Measurements from ENCODE around the gene PDE4D. TPM values are rescaled to one million over a fixed set of nuclear protein-coding genes. Genes with fewer than 3 reads are reported as not detected.

Gene PDE4D
- total RNA-seq, 4 donors from 2014 or later, result 15.9 to 66.3 (median 48.7) TPM

DNA sequence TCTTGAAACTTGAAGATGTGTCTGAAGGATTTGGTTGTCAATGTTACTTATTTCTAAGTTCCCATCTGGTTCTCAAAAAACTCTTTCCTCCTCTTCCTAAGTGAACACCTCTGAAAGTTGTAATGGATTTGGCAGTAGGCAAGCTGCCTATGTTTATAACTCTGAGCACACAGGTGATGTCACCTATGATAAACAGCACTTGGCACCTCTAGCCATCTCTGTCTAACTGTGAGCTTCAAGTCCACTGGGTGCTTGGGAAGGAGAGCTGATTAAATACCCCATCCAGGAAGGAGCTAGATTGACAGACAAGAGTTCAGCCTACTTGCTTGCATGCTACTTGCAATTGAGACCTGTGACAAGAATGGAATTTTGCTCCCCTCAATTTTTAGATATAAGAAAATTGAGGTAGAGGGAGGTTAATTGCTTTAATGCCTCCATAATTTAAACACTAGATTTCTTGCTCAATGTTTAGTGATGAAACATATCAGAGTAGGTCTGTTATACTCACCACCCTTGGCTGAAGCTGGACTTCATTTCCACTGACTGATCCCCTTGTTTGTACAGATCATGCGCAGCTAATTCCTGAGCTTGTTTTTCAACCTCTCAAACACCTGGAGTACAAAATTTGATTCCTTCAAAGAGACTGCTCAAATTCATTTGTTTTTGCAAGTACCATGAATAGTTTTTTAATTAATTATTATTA lies 49.9 kb downstream of the PDE4D start:
- no peak for DNase-seq (ENCODE audit: low spot score in 2 of 2)
- Histone ChIP-seq H3K27ac (no peak overlapping the region), H3K9me3 (no peaks in the 10 kb centered on the region), H3K27me3 (no peaks in the 10 kb centered on the region), H3K36me3 (no peaks in the 10 kb centered on the region), H3K4me3 (no peak overlapping the region), H3K4me1 (no peaks in the 10 kb centered on the region)
- TF ChIP-seq EP300 (IDR thresholded peaks at IDR 0.05) (no peak), POLR2A (IDR thresholded peaks at IDR 0.05) (no peak)
- TF ChIP-seq, protein P1, sequence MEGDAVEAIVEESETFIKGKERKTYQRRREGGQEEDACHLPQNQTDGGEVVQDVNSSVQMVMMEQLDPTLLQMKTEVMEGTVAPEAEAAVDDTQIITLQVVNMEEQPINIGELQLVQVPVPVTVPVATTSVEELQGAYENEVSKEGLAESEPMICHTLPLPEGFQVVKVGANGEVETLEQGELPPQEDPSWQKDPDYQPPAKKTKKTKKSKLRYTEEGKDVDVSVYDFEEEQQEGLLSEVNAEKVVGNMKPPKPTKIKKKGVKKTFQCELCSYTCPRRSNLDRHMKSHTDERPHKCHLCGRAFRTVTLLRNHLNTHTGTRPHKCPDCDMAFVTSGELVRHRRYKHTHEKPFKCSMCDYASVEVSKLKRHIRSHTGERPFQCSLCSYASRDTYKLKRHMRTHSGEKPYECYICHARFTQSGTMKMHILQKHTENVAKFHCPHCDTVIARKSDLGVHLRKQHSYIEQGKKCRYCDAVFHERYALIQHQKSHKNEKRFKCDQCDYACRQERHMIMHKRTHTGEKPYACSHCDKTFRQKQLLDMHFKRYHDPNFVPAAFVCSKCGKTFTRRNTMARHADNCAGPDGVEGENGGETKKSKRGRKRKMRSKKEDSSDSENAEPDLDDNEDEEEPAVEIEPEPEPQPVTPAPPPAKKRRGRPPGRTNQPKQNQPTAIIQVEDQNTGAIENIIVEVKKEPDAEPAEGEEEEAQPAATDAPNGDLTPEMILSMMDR (IDR thresholded peaks at IDR 0.05), result no peak
- WGBS, 2 donors, result 92 to 97% methylated on average over 1 of the region's 1 CpG

DNA sequence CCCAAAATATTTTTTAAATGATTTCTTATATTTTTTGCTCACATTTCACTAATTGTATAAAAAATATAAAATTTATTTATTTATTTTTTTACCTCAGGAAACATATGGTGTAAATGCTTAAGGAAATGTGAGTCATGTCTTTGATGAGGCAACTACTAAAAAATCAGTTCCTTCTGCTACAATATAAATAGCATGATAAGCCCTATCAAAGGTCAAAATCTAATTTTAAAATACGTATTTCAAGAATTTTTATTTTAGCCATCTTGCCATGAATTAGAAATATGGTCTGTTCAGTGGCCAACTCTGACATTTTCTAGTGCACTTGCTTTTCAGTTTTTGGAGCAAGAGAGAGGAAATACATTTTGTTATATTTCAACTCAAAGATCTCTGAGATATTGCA lies 50.5 kb downstream of the PDE4D start:
- no peak overlapping the region for H3K4me3 ChIP-seq
- H3K4me1 ChIP-seq, result no peaks in the 10 kb centered on the region
- no peaks in the 10 kb centered on the region for H3K9me3 ChIP-seq
- H3K27ac ChIP-seq, result no peak overlapping the region
- 39 to 55% methylated on average over 1 of the region's 1 CpG for WGBS, 2 donors
- no peaks in the 10 kb centered on the region for H3K27me3 ChIP-seq
- TF ChIP-seq EP300 (IDR thresholded peaks at IDR 0.05) (no peak), POLR2A (IDR thresholded peaks at IDR 0.05) (no peak)
- TF ChIP-seq, protein P1 (IDR thresholded peaks at IDR 0.05), result no peak
- H3K36me3 ChIP-seq, result no peaks in the 10 kb centered on the region
- DNase-seq (ENCODE audit: low spot score in 2 of 2), result no peak

DNA sequence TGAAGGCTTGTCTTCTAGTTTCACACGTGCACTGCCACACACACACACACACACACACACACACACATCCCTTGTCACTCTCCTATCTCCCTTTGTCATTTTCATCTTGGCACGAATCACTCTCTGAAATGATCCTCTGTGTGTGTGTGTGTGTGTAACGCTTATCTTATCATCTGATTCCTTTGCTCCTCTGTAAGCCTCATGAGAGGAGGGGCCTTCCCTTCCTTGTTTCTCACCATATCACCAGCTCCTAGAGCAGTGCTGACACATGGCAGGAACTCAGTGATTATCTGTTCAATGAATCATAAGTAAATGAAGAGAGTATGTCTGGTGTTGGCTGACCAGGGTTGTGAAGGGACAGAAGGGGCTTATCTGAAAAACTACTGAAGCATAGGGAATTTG lies 53.3 kb downstream of the PDE4D start:
- DNase-seq (ENCODE audit: low spot score in 2 of 2), result no peak
- no peak overlapping the region for H3K27ac ChIP-seq
- H3K9me3 ChIP-seq, result no peaks in the 10 kb centered on the region
- TF ChIP-seq, protein P1 (IDR thresholded peaks at IDR 0.05), result no peak
- TF ChIP-seq EP300 (IDR thresholded peaks at IDR 0.05) (no peak), POLR2A (IDR thresholded peaks at IDR 0.05) (no peak)
- H3K36me3 ChIP-seq, result no peaks in the 10 kb centered on the region
- no peak overlapping the region for H3K4me3 ChIP-seq
- WGBS, 2 donors, result 56 to 67% methylated on average over 3 of the region's 3 CpGs
- no peaks in the 10 kb centered on the region for H3K27me3 ChIP-seq
- H3K4me1 ChIP-seq, result no peaks in the 10 kb centered on the region

DNA sequence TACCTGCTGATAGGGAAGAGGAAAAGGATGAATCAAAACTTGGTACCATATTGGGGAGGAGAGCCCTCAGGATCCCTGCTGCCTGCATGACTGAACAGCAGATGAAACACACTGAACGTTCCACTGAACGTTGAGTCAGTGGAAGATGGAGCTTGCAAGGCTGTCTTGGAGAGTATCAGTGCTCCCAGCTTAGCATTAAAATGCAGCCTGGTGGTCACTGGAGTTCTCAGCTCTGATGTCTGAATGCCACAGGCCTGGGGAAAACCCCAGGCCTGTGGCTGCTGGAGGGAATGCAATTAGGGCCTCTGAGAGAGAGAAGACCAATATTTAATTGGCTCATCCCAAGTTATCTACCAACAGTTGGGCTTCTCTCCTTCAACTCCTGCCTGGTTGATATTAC lies 54.5 kb downstream of the PDE4D start:
- WGBS, 2 donors, result 79 to 81% methylated on average over 2 of the region's 2 CpGs

DNA sequence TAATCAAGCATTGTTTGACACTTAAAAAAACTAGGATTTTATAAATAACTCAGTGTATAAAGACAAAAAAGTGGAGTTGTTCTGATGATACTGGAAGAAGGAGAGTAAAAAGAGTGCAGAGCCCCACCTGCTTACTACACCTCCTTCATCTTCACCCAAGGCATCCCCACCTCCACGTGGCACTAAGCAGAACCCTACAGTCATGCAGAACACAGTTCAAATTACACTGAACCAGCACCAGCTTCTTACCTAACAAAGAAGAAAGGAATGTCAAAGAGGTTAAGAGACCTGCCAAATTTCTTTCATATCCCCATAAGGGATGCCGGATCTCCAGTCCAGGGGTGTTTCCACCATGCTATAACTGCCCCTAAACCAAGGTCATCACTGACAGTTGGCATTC lies 55.5 kb downstream of the PDE4D start:
- TF ChIP-seq, protein P1 (IDR thresholded peaks at IDR 0.05), result no peak
- no peak for TF ChIP-seq EP300 (IDR thresholded peaks at IDR 0.05)
- H3K9me3 ChIP-seq, result no peaks in the 10 kb centered on the region
- no peaks in the 10 kb centered on the region for H3K36me3 ChIP-seq
- DNase-seq (ENCODE audit: low spot score in 2 of 2), result no peak
- H3K4me1 ChIP-seq, result no peaks in the 10 kb centered on the region
- no peak overlapping the region for H3K27ac ChIP-seq
- WGBS, 2 donors, result 55 to 57% methylated on average over 2 of the region's 2 CpGs
- no peak overlapping the region for H3K4me3 ChIP-seq
- no peaks in the 10 kb centered on the region for H3K27me3 ChIP-seq

More for the DNA sequence above, 54.5 kb downstream of the PDE4D start:
- no peak overlapping the region for H3K4me3 ChIP-seq
- no peak for DNase-seq (ENCODE audit: low spot score in 2 of 2)
- no peaks in the 10 kb centered on the region for H3K9me3 ChIP-seq
- H3K27ac ChIP-seq, result no peak overlapping the region
- H3K36me3 ChIP-seq, result no peaks in the 10 kb centered on the region
- no peak for TF ChIP-seq POLR2A (IDR thresholded peaks at IDR 0.05)
- no peaks in the 10 kb centered on the region for H3K4me1 ChIP-seq
- H3K27me3 ChIP-seq, result no peaks in the 10 kb centered on the region

Data from tibial nerve (tissue), 4 donors.